ENCODE results near the gene LRRC53.

LRRC53 gene

GRCh38 chr1:74531796-74532195, 19.4 kb upstream of the LRRC53 start:
- Histone ChIP-seq H3K4me1 (ENCODE audit: control insufficient read depth in 1 of 2, insufficient read depth in 1 of 2, low read depth in 1 of 2, low read length in 1 of 2) (no peaks in the 10 kb centered on the region), H3K9me3 (no peaks in the 10 kb centered on the region), H3K4me3 (ENCODE audit: low read depth in 1 of 2, low read length in 1 of 2) (no peak overlapping the region), H3K27me3 (no peaks in the 10 kb centered on the region), H3K27ac (no peak overlapping the region), H3K36me3 (no peaks in the 10 kb centered on the region)
- TF ChIP-seq CTCF (IDR thresholded peaks at IDR 0.05), result no peak

- Histone ChIP-seq H3K4me1 (ENCODE audit: control insufficient read depth in 1 of 2, insufficient read depth in 1 of 2, low read depth in 1 of 2, low read length in 1 of 2) (no peaks in the 10 kb centered on the region), H3K27ac (no peak overlapping the region), H3K4me3 (ENCODE audit: low read depth in 1 of 2, low read length in 1 of 2) (no peak overlapping the region), H3K27me3 (no peaks in the 10 kb centered on the region), H3K9me3 (no peaks in the 10 kb centered on the region), H3K36me3 (no peaks in the 10 kb centered on the region)
- TF ChIP-seq CTCF (IDR thresholded peaks at IDR 0.05), result no peak
Measured at GRCh38 chr1:74530892-74531291, 18.5 kb upstream of the LRRC53 start.

- no peaks in the 10 kb centered on the region for H3K9me3 ChIP-seq
- no peak for TF ChIP-seq CTCF (IDR thresholded peaks at IDR 0.05)
- H3K4me1 ChIP-seq (ENCODE audit: control insufficient read depth in 1 of 2, insufficient read depth in 1 of 2, low read depth in 1 of 2, low read length in 1 of 2), result no peaks in the 10 kb centered on the region
- no peaks in the 10 kb centered on the region for H3K36me3 ChIP-seq
- no peaks in the 10 kb centered on the region for H3K27me3 ChIP-seq
- no peak overlapping the region for H3K4me3 ChIP-seq (ENCODE audit: low read depth in 1 of 2, low read length in 1 of 2)
- H3K27ac ChIP-seq, result no peak overlapping the region
Measured at GRCh38 chr1:74528123-74528522, 15.7 kb upstream of the LRRC53 start.

GRCh38 chr1:74526708-74527107, 14.3 kb upstream of the LRRC53 start:
- no peaks in the 10 kb centered on the region for H3K9me3 ChIP-seq
- no peaks in the 10 kb centered on the region for H3K27me3 ChIP-seq
- H3K4me1 ChIP-seq (ENCODE audit: control insufficient read depth in 1 of 2, insufficient read depth in 1 of 2, low read depth in 1 of 2, low read length in 1 of 2), result no peaks in the 10 kb centered on the region
- H3K4me3 ChIP-seq (ENCODE audit: low read depth in 1 of 2, low read length in 1 of 2), result no peak overlapping the region
- no peak for TF ChIP-seq CTCF (IDR thresholded peaks at IDR 0.05)
- no peaks in the 10 kb centered on the region for H3K36me3 ChIP-seq
- no peak overlapping the region for H3K27ac ChIP-seq

- no peaks in the 10 kb centered on the region for H3K27me3 ChIP-seq
- no peak overlapping the region for H3K4me3 ChIP-seq (ENCODE audit: low read depth in 1 of 2, low read length in 1 of 2)
- no peak for TF ChIP-seq CTCF (IDR thresholded peaks at IDR 0.05)
- no peaks in the 10 kb centered on the region for H3K36me3 ChIP-seq
- no peaks in the 10 kb centered on the region for H3K9me3 ChIP-seq
- no peaks in the 10 kb centered on the region for H3K4me1 ChIP-seq (ENCODE audit: control insufficient read depth in 1 of 2, insufficient read depth in 1 of 2, low read depth in 1 of 2, low read length in 1 of 2)
- H3K27ac ChIP-seq, result no peak overlapping the region
Measured at GRCh38 chr1:74523873-74524480, 11.6 kb upstream of the LRRC53 start.

- no peak overlapping the region for H3K27ac ChIP-seq
- H3K9me3 ChIP-seq, result no peaks in the 10 kb centered on the region
- H3K36me3 ChIP-seq, result no peaks in the 10 kb centered on the region
- no peak overlapping the region for H3K4me3 ChIP-seq (ENCODE audit: low read depth in 1 of 2, low read length in 1 of 2)
- no peak for TF ChIP-seq CTCF (IDR thresholded peaks at IDR 0.05)
- H3K4me1 ChIP-seq (ENCODE audit: control insufficient read depth in 1 of 2, insufficient read depth in 1 of 2, low read depth in 1 of 2, low read length in 1 of 2), result no peaks in the 10 kb centered on the region
- H3K27me3 ChIP-seq, result no peaks in the 10 kb centered on the region
Measured at GRCh38 chr1:74522148-74522547, 9.7 kb upstream of the LRRC53 start.
